Stimulated activated CD8-positive, alpha-beta memory T cell treated with anti-CD3 and anti-CD28 coated beads, Interleukin-4, amount 100 ng/mL, for 4 hours (primary cell): Measurements from ENCODE around the gene APLNR.
"Not testable (repeated sequence)": the region's sequence is repeated elsewhere in the genome, so short reads cannot be mapped to it uniquely, and the experiment has no call there.

Experiments
- DNase-seq, 2 donors: peaks; one replicate each; pipeline ENCODE4 v3.0.0-alpha.2; 2020; ENCODE audit warnings: low read depth in 2 of 2, low spot score in 1 of 2

Gene APLNR

GRCh38 chr11:57237204-57237681 lies at the start of gene APLNR:
Gene APLNR, minus strand, starts transcription at chr11:57237250. Its CDS starts 246 bp downstream, at chr11:57237004.
- DNase-seq, result no peak

- no peak for DNase-seq
These were observed 46.4 kb upstream of the APLNR start for GRCh38 chr11:57283231-57283990.

GRCh38 chr11:57281546-57281945 lies 44.5 kb upstream of the APLNR start:
- not testable (repeated sequence) for DNase-seq

GRCh38 chr11:57279116-57279515 lies 42.1 kb upstream of the APLNR start:
- DNase-seq, result no peak

GRCh38 chr11:57278721-57279095 lies 41.7 kb upstream of the APLNR start:
- DNase-seq, result no peak

GRCh38 chr11:57277845-57278720 lies 41.0 kb upstream of the APLNR start:
- DNase-seq, result no peak

- DNase-seq, result no peak
These were observed 40.1 kb upstream of the APLNR start for GRCh38 chr11:57276971-57277675.

GRCh38 chr11:57276169-57276970 lies 39.3 kb upstream of the APLNR start:
- DNase-seq, result no peak

- no peak for DNase-seq
These were observed 38.5 kb upstream of the APLNR start for GRCh38 chr11:57275582-57275981.

GRCh38 chr11:57274904-57275498 lies 38.0 kb upstream of the APLNR start:
- DNase-seq, result no peak

GRCh38 chr11:57273448-57274058 lies 36.5 kb upstream of the APLNR start:
- no peak for DNase-seq

- no peak for DNase-seq
These were observed 32.5 kb upstream of the APLNR start for GRCh38 chr11:57269571-57270021.

GRCh38 chr11:57266157-57266556 lies 29.1 kb upstream of the APLNR start:
- no peak for DNase-seq

GRCh38 chr11:57263351-57263750 lies 26.3 kb upstream of the APLNR start:
- no peak for DNase-seq

- no peak for DNase-seq
These were observed 25.1 kb upstream of the APLNR start for GRCh38 chr11:57262157-57262556.

- no peak for DNase-seq
These were observed 24.1 kb upstream of the APLNR start for GRCh38 chr11:57260937-57261783.

GRCh38 chr11:57256119-57256518 lies 19.1 kb upstream of the APLNR start:
- DNase-seq, result no peak

GRCh38 chr11:57255618-57256017 lies 18.6 kb upstream of the APLNR start:
- no peak for DNase-seq

GRCh38 chr11:57254631-57255030 lies 17.6 kb upstream of the APLNR start:
- DNase-seq, result no peak
